Fibroblast of lung (primary cell): ENCODE measurements around the gene ATP1A2. TPM values are rescaled to one million over a fixed set of nuclear protein-coding genes. Genes with fewer than 3 reads are reported as not detected.

Source experiments
- DNase-seq, 2 donors: peaks; one replicate each; pipeline versions ENCODE4 v3.0.0 to v3.0.0-alpha.2; 2010; ENCODE audit warnings: low read depth in 2 of 2
- H2AFZ ChIP-seq: 2 replicates; pipeline ENCODE4 v1.5.1; 2012; ENCODE audit warnings: low read length, control low read depth, inconsistent platforms
- H3K27ac ChIP-seq: 2 replicates; pipeline ENCODE4 v1.5.1; 2011; ENCODE audit warnings: low read length, control low read depth; ENCODE audit not compliant: insufficient read depth
- H3K27me3 ChIP-seq: 2 replicates; pipeline ENCODE4 v1.5.1; 2011; ENCODE audit warnings: mild to moderate bottlenecking, low read length; ENCODE audit not compliant: control insufficient read depth, insufficient read depth
- H3K36me3 ChIP-seq: 2 replicates; pipeline ENCODE4 v1.5.1; 2011; ENCODE audit warnings: low read length; ENCODE audit not compliant: control insufficient read depth, insufficient read depth
- H3K4me1 ChIP-seq: 2 replicates; pipeline ENCODE4 v1.5.1; 2011; ENCODE audit warnings: low read length; ENCODE audit not compliant: control insufficient read depth, insufficient read depth; ENCODE audit errors: extremely low read depth
- H3K4me2 ChIP-seq: 2 replicates; pipeline ENCODE4 v1.5.1; 2011; ENCODE audit warnings: low read length, control low read depth; ENCODE audit not compliant: insufficient read depth; ENCODE audit errors: extremely low read depth
- H3K4me3 ChIP-seq, 4 experiments: fragments of 200-600 bp in 1 of 4; sonication (generic) in 1 of 4; replicated peaks in 1 of 4; 2 replicates each; pipeline ENCODE4 v1.5.1; 2011 to 2016; ENCODE audit warnings: low read length in 4 of 4, low read depth in 3 of 4, mild to moderate bottlenecking in 3 of 4, control low read depth in 2 of 4, inconsistent platforms in 1 of 4, mixed read lengths in 1 of 4; ENCODE audit not compliant: insufficient read depth in 1 of 4; ENCODE audit errors: control extremely low read depth in 1 of 4
- H3K79me2 ChIP-seq: 2 replicates; pipeline ENCODE4 v1.5.1; 2012; ENCODE audit warnings: mild to moderate bottlenecking, low read length, inconsistent platforms; ENCODE audit not compliant: control insufficient read depth, insufficient read depth
- H3K9ac ChIP-seq: 2 replicates; pipeline ENCODE4 v1.5.1; 2011; ENCODE audit warnings: mild to moderate bottlenecking, low read length, control low read depth; ENCODE audit not compliant: insufficient read depth
- H3K9me3 ChIP-seq: 2 replicates; pipeline ENCODE4 v1.5.1; 2012; ENCODE audit warnings: low read depth, low read length; ENCODE audit not compliant: control insufficient read depth, insufficient read depth
- H4K20me1 ChIP-seq: 2 replicates; pipeline ENCODE4 v1.5.1; 2011; ENCODE audit warnings: low read length; ENCODE audit not compliant: control insufficient read depth, insufficient read depth; ENCODE audit errors: extremely low read depth
- CTCF ChIP-seq, 2 donors: IDR thresholded peaks in 1 of 2; conservative IDR thresholded peaks in 1 of 2; 1 replicate in 1 of 2; 2 replicates in 1 of 2; pipeline ENCODE4 v1.5.1; 2011 to 2012; ENCODE audit warnings: low read length in 2 of 2, control low read depth in 1 of 2, inconsistent platforms in 1 of 2, low read depth in 1 of 2, mild to moderate bottlenecking in 1 of 2
- EZH2 ChIP-seq: IDR thresholded peaks from 2 replicates; pipeline ENCODE4 v1.5.1; 2012; ENCODE audit warnings: low read length, control low read depth, mild to moderate bottlenecking; ENCODE audit errors: missing control alignments
- polyA plus RNA-seq, 2 donors: library from polyadenylated mRNA; depleted of rRNA in 1 of 2; stranded (reverse) in 1 of 2; unstranded in 1 of 2; fragments of >200 nt; gene quantifications; 2 replicates each; pipeline ENCODE4 v1.2.1, GENCODE V29; 2011 to 2012; ENCODE audit warnings: missing spikeins in 1 of 2
- total RNA-seq: library from RNA; depleted of rRNA; stranded (reverse); fragments of >200 nt; gene quantifications from 2 replicates; pipeline ENCODE4 v1.2.1, GENCODE V29; 2014

The ATP1A2 gene
- total and polyA plus RNA-seq, 2 donors (not counting 1 experiment from before 2014, with no cell fraction given) = 0.44 to 1.8 TPM

DNA sequence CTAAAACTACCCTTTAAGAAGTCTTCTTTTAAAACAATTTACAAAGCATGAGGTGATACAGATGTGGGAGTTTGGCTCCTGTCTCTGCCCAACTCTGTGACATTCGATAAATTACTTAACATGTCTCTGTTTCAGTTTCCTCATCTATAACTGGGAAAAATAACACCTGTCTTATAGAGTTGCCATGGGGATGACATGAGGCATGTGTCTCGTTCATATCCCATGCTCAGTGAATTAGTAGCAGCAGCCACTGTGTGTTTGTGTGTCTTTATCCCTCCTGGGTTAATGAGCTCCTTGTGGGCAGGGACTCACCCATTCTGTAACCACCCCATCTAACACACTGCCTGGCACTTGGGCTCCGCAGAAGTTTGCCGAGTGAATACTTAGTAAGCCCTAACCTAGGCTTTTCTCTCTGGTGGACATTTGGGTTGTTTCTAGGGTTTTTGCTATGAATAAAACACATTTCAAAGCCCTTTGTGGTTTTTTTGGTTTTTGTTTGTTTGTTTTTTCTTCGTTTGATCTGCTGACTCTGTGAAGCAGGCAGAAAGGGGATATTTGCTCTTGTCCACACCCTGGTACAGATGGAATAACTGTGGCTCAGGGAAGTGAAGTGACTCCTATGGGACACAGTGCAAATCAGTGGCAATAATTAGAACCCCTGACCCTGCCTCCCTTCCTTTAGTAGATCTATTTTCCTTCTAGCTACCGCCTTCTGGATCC, 35.0 kb upstream of the ATP1A2 start:
- H3K27me3 ChIP-seq = peaks cover 41% of the 10 kb centered on the region
- no peak overlapping the region for H3K4me3 ChIP-seq
- H4K20me1 ChIP-seq = no peaks in the 10 kb centered on the region
- TF ChIP-seq EZH2 (no peak), CTCF (conservative IDR thresholded peaks at IDR 0.05 in 1 of 2, IDR thresholded peaks at IDR 0.05 in 1 of 2; ENCODE audit: low read depth in 1 of 2, low read length in 2 of 2) (no peak)
- no peaks in the 10 kb centered on the region for H3K36me3 ChIP-seq
- H2AFZ ChIP-seq = no peak overlapping the region
- H3K9ac ChIP-seq = no peak overlapping the region
- H3K79me2 ChIP-seq = no peaks in the 10 kb centered on the region
- no peak overlapping the region for H3K4me2 ChIP-seq
- H3K27ac ChIP-seq = no peak overlapping the region
- no peak for DNase-seq
- no peaks in the 10 kb centered on the region for H3K9me3 ChIP-seq
- no peaks in the 10 kb centered on the region for H3K4me1 ChIP-seq

DNA sequence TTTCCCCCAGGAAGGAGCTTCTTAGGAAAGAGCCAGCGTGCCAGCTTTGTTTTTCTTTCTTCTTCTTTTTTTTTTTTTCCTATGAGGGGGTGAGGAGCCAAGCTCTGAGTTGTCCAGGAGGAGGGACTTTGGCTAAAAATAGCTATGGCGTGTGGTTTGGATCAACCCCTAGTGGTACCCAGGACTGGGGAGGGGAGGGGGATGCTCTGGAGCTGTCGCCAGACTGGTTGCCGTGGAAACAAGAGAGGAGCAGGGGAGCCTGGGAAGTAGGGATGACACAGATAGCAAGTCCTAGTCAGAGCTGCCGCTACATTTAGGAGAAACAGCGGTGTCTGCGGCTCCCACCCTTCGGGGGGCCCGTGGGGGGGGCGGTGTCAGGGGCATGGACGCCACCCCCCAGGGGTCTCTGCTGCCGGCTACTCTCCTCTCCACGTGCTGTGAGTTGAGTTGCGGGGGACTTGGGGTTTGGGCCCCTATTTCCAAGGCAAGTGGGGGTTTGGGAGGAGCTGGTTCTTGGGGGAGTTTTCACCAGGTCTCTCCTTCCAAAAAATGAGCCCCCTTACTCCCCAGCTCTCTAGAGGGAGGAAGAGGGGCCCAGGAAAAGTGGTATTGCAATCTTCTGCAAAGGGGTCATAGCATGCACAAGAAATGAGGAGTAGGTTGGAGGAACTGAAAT, 34.2 kb upstream of the ATP1A2 start, which contains the start of gene KCNJ9:
KCNJ9 (plus strand) TSS at position 278 of the 676 bp plus-strand sequence. CDS start 2,493 bp downstream, outside the sequence.
- Histone ChIP-seq H3K4me1 (no peaks in the 10 kb centered on the region), H2AFZ (no peak within 1 kb of the TSS), H3K9me3 (no peaks in the 10 kb centered on the region), H3K4me2 (no peak within 1 kb of the TSS), H3K79me2 (no peaks in the 10 kb centered on the region), H3K36me3 (no peaks in the 10 kb centered on the region), H3K4me3 (no peak within 1 kb of the TSS), H3K27me3 (peaks cover 35% of the 10 kb centered on the region), H3K27ac (no peak within 1 kb of the TSS), H4K20me1 (no peaks in the 10 kb centered on the region), H3K9ac (no peak within 1 kb of the TSS)
- TF ChIP-seq EZH2 (no peak), CTCF (conservative IDR thresholded peaks at IDR 0.05 in 1 of 2, IDR thresholded peaks at IDR 0.05 in 1 of 2; ENCODE audit: low read depth in 1 of 2, low read length in 2 of 2) (no peak)
- DNase-seq = peak; percentile 25 to 37

GRCh38 chr1:160082487-160082886, 33.1 kb upstream of the ATP1A2 start:
- Histone ChIP-seq H3K4me3 (no peak overlapping the region), H2AFZ (no peak overlapping the region), H4K20me1 (no peaks in the 10 kb centered on the region), H3K27me3 (peaks cover 34% of the 10 kb centered on the region), H3K36me3 (no peaks in the 10 kb centered on the region), H3K9me3 (no peaks in the 10 kb centered on the region), H3K4me1 (no peaks in the 10 kb centered on the region), H3K4me2 (no peak overlapping the region), H3K79me2 (no peaks in the 10 kb centered on the region), H3K27ac (no peak overlapping the region), H3K9ac (no peak overlapping the region)
- TF ChIP-seq CTCF (conservative IDR thresholded peaks at IDR 0.05 in 1 of 2, IDR thresholded peaks at IDR 0.05 in 1 of 2; ENCODE audit: low read depth in 1 of 2, low read length in 2 of 2) = no peak
- no peak for TF ChIP-seq EZH2
- DNase-seq = no peak
